WTC11 (cell line): Measurements from ENCODE around the gene CLDN9. TPM values are rescaled to one million over a fixed set of nuclear protein-coding genes. Genes with fewer than 3 reads are reported as not detected.

Source experiments
- AFF4 ChIP-seq: sonication (generic); formaldehyde crosslinking; IDR thresholded peaks from 2 replicates; pipeline ENCODE4 v1.8.1; 2023; ENCODE audit warnings: mild to moderate bottlenecking, missing genetic modification reagents, borderline replicate concordance
- ATF2 ChIP-seq: sonication (generic); formaldehyde crosslinking; IDR thresholded peaks from 2 replicates; pipeline ENCODE4 v1.8.1; 2022; ENCODE audit warnings: low read depth, missing genetic modification reagents, borderline replicate concordance
- ELF4 ChIP-seq: sonication (generic); formaldehyde crosslinking; IDR thresholded peaks from 2 replicates; pipeline ENCODE4 v1.8.1; 2022; ENCODE audit warnings: low read depth, mild to moderate bottlenecking, moderate library complexity, missing genetic modification reagents
- GABPB1 ChIP-seq: sonication (generic); formaldehyde crosslinking; IDR thresholded peaks from 2 replicates; pipeline ENCODE4 v1.8.1; 2023; ENCODE audit warnings: mild to moderate bottlenecking, missing genetic modification reagents
- GTF2I ChIP-seq: fragments of 250-450 bp; sonication (Bioruptor Pico); conservative IDR thresholded peaks from 2 replicates; pipeline ENCODE4 v1.4.0; 2021; ENCODE audit warnings: mild to moderate bottlenecking
- PRDM15 ChIP-seq: sonication (generic); formaldehyde crosslinking; IDR thresholded peaks from 2 replicates; pipeline ENCODE4 v1.8.0; 2022; ENCODE audit warnings: missing genetic modification reagents
- PREB ChIP-seq: sonication (generic); formaldehyde crosslinking; IDR thresholded peaks from 2 replicates; pipeline ENCODE4 v1.8.1; 2022; ENCODE audit warnings: mild to moderate bottlenecking, missing genetic modification reagents, moderate library complexity, borderline replicate concordance
- RELA ChIP-seq: sonication (generic); formaldehyde crosslinking; IDR thresholded peaks from 2 replicates; pipeline ENCODE4 v1.8.1; 2022; ENCODE audit warnings: missing genetic modification reagents, mild to moderate bottlenecking, borderline replicate concordance
- RORB ChIP-seq: fragments of 250-450 bp; sonication (Bioruptor Pico); IDR thresholded peaks from 2 replicates; pipeline ENCODE4 v1.9.0; 2021; ENCODE audit warnings: mild to moderate bottlenecking
- TCF7 ChIP-seq: sonication (generic); formaldehyde crosslinking; IDR thresholded peaks from 2 replicates; pipeline ENCODE4 v1.8.0; 2022; ENCODE audit warnings: mild to moderate bottlenecking, low read depth, missing genetic modification reagents, moderate library complexity
- ZBTB21 ChIP-seq: sonication (generic); formaldehyde crosslinking; IDR thresholded peaks from 2 replicates; pipeline ENCODE4 v1.8.1; 2023; ENCODE audit warnings: mild to moderate bottlenecking, missing genetic modification reagents, borderline replicate concordance
- total RNA-seq: library from RNA; stranded (reverse); gene quantifications from 3 replicates; pipeline ENCODE4 v1.2.3, GENCODE V29; 2021
- TF ChIP-seq, protein P1 (sequence below): sonication (generic); formaldehyde crosslinking; IDR thresholded peaks from 2 replicates; pipeline ENCODE4 v1.8.0; 2022; ENCODE audit warnings: mild to moderate bottlenecking, missing genetic modification reagents
- TF ChIP-seq, protein P2 (sequence below): sonication (generic); formaldehyde crosslinking; IDR thresholded peaks from 2 replicates; pipeline ENCODE4 v1.8.1; 2023; ENCODE audit warnings: mild to moderate bottlenecking, missing genetic modification reagents, moderate library complexity
- TF ChIP-seq, protein P3 (sequence below): fragments of 200-600 bp; IDR thresholded peaks from 2 replicates; pipeline ENCODE4 v1.8.0; 2022; ENCODE audit warnings: antibody characterized with exemption
- TF ChIP-seq, protein P4 (sequence below): sonication (generic); formaldehyde crosslinking; IDR thresholded peaks from 2 replicates; pipeline ENCODE4 v1.8.1; 2023; ENCODE audit warnings: mild to moderate bottlenecking, moderate library complexity, missing genetic modification reagents
- TF ChIP-seq, protein P5 (sequence below): sonication (generic); formaldehyde crosslinking; IDR thresholded peaks from 2 replicates; pipeline ENCODE4 v1.8.0; 2023; ENCODE audit warnings: mild to moderate bottlenecking, missing genetic modification reagents

CLDN9 gene
- total RNA-seq, 1 experiment from 2014 or later = 0.92 TPM

GRCh38 chr16:3017794-3018506 is 5.2 kb downstream of the CLDN9 start, which contains the start of gene CLDN6 (continued):
- TF ChIP-seq RELA (CRISPR knock-in tag) (no peak), GTF2I (CRISPR knock-in tag) (no peak), GABPB1 (CRISPR knock-in tag) (no peak), RORB (CRISPR knock-in tag) (no peak), AFF4 (peak; percentile 51; the same call in 1 of the 2 replicates), TCF7 (CRISPR knock-in tag) (no peak), ATF2 (CRISPR knock-in tag) (peak; percentile 60; the same call in 1 of the 2 replicates), PREB (CRISPR knock-in tag) (no peak), ZBTB21 (CRISPR knock-in tag) (peak; percentile 70; the same call in 1 of the 2 replicates), PRDM15 (no peak), ELF4 (CRISPR knock-in tag) (no peak)
- TF ChIP-seq, protein P1, sequence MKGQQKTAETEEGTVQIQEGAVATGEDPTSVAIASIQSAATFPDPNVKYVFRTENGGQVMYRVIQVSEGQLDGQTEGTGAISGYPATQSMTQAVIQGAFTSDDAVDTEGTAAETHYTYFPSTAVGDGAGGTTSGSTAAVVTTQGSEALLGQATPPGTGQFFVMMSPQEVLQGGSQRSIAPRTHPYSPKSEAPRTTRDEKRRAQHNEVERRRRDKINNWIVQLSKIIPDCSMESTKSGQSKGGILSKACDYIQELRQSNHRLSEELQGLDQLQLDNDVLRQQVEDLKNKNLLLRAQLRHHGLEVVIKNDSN = peak; percentile 67; the same call in 1 of the 2 replicates
- TF ChIP-seq, protein P2, sequence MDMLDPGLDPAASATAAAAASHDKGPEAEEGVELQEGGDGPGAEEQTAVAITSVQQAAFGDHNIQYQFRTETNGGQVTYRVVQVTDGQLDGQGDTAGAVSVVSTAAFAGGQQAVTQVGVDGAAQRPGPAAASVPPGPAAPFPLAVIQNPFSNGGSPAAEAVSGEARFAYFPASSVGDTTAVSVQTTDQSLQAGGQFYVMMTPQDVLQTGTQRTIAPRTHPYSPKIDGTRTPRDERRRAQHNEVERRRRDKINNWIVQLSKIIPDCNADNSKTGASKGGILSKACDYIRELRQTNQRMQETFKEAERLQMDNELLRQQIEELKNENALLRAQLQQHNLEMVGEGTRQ (CRISPR knock-in tag) = peak; percentile 59
- TF ChIP-seq, protein P3, sequence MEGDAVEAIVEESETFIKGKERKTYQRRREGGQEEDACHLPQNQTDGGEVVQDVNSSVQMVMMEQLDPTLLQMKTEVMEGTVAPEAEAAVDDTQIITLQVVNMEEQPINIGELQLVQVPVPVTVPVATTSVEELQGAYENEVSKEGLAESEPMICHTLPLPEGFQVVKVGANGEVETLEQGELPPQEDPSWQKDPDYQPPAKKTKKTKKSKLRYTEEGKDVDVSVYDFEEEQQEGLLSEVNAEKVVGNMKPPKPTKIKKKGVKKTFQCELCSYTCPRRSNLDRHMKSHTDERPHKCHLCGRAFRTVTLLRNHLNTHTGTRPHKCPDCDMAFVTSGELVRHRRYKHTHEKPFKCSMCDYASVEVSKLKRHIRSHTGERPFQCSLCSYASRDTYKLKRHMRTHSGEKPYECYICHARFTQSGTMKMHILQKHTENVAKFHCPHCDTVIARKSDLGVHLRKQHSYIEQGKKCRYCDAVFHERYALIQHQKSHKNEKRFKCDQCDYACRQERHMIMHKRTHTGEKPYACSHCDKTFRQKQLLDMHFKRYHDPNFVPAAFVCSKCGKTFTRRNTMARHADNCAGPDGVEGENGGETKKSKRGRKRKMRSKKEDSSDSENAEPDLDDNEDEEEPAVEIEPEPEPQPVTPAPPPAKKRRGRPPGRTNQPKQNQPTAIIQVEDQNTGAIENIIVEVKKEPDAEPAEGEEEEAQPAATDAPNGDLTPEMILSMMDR = peak; percentile 81
- TF ChIP-seq, protein P4, sequence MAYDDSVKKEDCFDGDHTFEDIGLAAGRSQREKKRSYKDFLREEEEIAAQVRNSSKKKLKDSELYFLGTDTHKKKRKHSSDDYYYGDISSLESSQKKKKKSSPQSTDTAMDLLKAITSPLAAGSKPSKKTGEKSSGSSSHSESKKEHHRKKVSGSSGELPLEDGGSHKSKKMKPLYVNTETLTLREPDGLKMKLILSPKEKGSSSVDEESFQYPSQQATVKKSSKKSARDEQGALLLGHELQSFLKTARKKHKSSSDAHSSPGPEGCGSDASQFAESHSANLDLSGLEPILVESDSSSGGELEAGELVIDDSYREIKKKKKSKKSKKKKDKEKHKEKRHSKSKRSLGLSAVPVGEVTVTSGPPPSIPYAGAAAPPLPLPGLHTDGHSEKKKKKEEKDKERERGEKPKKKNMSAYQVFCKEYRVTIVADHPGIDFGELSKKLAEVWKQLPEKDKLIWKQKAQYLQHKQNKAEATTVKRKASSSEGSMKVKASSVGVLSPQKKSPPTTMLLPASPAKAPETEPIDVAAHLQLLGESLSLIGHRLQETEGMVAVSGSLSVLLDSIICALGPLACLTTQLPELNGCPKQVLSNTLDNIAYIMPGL (CRISPR knock-in tag) = peak; percentile 79
- TF ChIP-seq, protein P5, sequence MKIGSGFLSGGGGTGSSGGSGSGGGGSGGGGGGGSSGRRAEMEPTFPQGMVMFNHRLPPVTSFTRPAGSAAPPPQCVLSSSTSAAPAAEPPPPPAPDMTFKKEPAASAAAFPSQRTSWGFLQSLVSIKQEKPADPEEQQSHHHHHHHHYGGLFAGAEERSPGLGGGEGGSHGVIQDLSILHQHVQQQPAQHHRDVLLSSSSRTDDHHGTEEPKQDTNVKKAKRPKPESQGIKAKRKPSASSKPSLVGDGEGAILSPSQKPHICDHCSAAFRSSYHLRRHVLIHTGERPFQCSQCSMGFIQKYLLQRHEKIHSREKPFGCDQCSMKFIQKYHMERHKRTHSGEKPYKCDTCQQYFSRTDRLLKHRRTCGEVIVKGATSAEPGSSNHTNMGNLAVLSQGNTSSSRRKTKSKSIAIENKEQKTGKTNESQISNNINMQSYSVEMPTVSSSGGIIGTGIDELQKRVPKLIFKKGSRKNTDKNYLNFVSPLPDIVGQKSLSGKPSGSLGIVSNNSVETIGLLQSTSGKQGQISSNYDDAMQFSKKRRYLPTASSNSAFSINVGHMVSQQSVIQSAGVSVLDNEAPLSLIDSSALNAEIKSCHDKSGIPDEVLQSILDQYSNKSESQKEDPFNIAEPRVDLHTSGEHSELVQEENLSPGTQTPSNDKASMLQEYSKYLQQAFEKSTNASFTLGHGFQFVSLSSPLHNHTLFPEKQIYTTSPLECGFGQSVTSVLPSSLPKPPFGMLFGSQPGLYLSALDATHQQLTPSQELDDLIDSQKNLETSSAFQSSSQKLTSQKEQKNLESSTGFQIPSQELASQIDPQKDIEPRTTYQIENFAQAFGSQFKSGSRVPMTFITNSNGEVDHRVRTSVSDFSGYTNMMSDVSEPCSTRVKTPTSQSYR (CRISPR knock-in tag) = peak; percentile 97
